Loucy (cell line): ENCODE measurements around the gene ZMYND8.
"Not testable (repeated sequence)": the region's sequence is repeated elsewhere in the genome, so short reads cannot be mapped to it uniquely, and the experiment has no call there.

Experiments
- H2AFZ ChIP-seq: fragments of 200-600 bp; sonication (generic); 2 replicates; pipeline ENCODE4 v1.6.0; 2016; ENCODE audit warnings: antibody characterized with exemption, mild to moderate bottlenecking, low read length, moderate library complexity
- H3F3A ChIP-seq: fragments of 200-600 bp; 2 replicates; pipeline ENCODE4 v1.6.0; 2016; ENCODE audit warnings: antibody characterized with exemption, low read depth, mild to moderate bottlenecking
- H3K27me3 ChIP-seq: fragments of 200-600 bp; sonication (generic); 2 replicates; pipeline ENCODE4 v1.6.1; 2014; ENCODE audit warnings: low read length, mild to moderate bottlenecking; ENCODE audit not compliant: insufficient read depth, poor library complexity, severe bottlenecking
- H3K36me3 ChIP-seq: fragments of 200-600 bp; sonication (generic); 2 replicates; pipeline ENCODE4 v1.6.1; 2016; ENCODE audit warnings: low read length; ENCODE audit not compliant: insufficient read depth
- H3K4me1 ChIP-seq: fragments of 200-600 bp; sonication (generic); 2 replicates; pipeline ENCODE4 v1.5.1; 2014; ENCODE audit warnings: low read length, mild to moderate bottlenecking; ENCODE audit not compliant: insufficient read depth, poor library complexity, severe bottlenecking
- H3K4me2 ChIP-seq: fragments of 200-600 bp; sonication (generic); 2 replicates; pipeline ENCODE4 v1.6.0; 2014; ENCODE audit warnings: antibody characterized with exemption, low read length, low read depth, mild to moderate bottlenecking; ENCODE audit not compliant: poor library complexity, severe bottlenecking
- H3K4me3 ChIP-seq: fragments of 200-600 bp; sonication (generic); 2 replicates; pipeline ENCODE4 v1.5.1; 2014; ENCODE audit warnings: low read length, mild to moderate bottlenecking, mixed read lengths; ENCODE audit not compliant: poor library complexity, severe bottlenecking
- H3K79me2 ChIP-seq: fragments of 200-600 bp; sonication (generic); 2 replicates; pipeline ENCODE4 v1.6.1; 2014; ENCODE audit warnings: low read length; ENCODE audit not compliant: insufficient read depth
- H3K9ac ChIP-seq: fragments of 200-600 bp; sonication (generic); 2 replicates; pipeline ENCODE4 v1.6.0; 2014; ENCODE audit warnings: mild to moderate bottlenecking, low read depth, low read length, moderate library complexity; ENCODE audit not compliant: poor library complexity, severe bottlenecking
- H3K9me2 ChIP-seq: fragments of 200-600 bp; sonication (generic); replicated peaks from 2 replicates; pipeline ENCODE4 v1.6.1; 2016; ENCODE audit warnings: low read depth, low read length, mixed read lengths
- H3K9me3 ChIP-seq: fragments of 200-600 bp; sonication (generic); 2 replicates; pipeline ENCODE4 v1.6.1; 2014; ENCODE audit warnings: mild to moderate bottlenecking, antibody characterized with exemption, low read length, low read depth; ENCODE audit not compliant: insufficient read depth
- H4K20me1 ChIP-seq: fragments of 200-600 bp; sonication (generic); 2 replicates; pipeline ENCODE4 v1.6.0; 2014; ENCODE audit warnings: antibody characterized with exemption, low read length, mild to moderate bottlenecking; ENCODE audit not compliant: insufficient read depth, poor library complexity, severe bottlenecking
- EZH2phosphoT487 ChIP-seq: fragments of 200-600 bp; IDR thresholded peaks from 2 replicates; pipeline ENCODE4 v1.6.1; 2018; ENCODE audit warnings: antibody characterized with exemption, mild to moderate bottlenecking, moderate library complexity, borderline replicate concordance
- TF ChIP-seq, protein P1 (sequence below): fragments of 200-600 bp; sonication (generic); conservative IDR thresholded peaks from 2 replicates; pipeline ENCODE4 v1.5.1; 2014; ENCODE audit warnings: mild to moderate bottlenecking, antibody characterized with exemption, low read length

ZMYND8 gene

DNA sequence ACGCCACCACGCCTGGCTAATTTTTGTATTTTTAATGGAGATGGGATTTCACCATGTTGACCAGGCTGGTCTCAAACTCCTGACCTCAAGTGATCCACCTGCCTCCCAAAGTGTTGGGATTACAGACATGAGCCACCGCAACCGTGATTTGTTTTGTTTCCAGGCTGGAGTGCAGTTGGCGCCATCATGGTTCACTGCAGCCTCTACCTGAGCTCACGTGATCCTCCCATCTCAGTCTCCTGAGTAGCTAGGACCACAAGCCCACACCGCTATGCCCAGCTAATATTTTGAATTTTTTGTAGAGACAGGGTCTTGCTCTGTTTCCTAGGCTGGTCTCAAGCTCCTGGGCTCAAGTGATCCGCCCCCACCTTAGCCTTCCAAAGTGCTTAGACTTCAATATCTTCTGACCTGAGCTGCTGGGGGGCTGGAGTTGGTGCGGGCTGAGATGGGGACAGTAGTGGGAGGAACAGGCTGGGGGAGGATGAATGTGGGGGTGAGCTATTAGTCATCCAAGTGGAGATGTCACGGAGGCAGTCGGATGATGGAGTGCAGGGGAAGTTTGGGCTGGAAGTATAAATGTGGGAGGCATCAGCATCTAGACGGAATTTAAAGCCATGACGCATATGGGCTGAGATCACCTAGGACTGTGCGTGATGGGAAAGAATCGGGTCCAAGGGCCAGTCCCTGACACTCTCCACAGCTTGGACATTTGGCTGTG, 23.1 kb upstream of the ZMYND8 start:
- no peaks in the 10 kb centered on the region for H3K4me1 ChIP-seq
- no peaks in the 10 kb centered on the region for H3F3A ChIP-seq
- no peaks in the 10 kb centered on the region for H3K27me3 ChIP-seq
- TF ChIP-seq EZH2phosphoT487, result no peak
- TF ChIP-seq, protein P1, sequence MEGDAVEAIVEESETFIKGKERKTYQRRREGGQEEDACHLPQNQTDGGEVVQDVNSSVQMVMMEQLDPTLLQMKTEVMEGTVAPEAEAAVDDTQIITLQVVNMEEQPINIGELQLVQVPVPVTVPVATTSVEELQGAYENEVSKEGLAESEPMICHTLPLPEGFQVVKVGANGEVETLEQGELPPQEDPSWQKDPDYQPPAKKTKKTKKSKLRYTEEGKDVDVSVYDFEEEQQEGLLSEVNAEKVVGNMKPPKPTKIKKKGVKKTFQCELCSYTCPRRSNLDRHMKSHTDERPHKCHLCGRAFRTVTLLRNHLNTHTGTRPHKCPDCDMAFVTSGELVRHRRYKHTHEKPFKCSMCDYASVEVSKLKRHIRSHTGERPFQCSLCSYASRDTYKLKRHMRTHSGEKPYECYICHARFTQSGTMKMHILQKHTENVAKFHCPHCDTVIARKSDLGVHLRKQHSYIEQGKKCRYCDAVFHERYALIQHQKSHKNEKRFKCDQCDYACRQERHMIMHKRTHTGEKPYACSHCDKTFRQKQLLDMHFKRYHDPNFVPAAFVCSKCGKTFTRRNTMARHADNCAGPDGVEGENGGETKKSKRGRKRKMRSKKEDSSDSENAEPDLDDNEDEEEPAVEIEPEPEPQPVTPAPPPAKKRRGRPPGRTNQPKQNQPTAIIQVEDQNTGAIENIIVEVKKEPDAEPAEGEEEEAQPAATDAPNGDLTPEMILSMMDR, result no peak
- no peak overlapping the region for H3K9ac ChIP-seq
- H4K20me1 ChIP-seq, result no peaks in the 10 kb centered on the region
- H3K79me2 ChIP-seq, result no peaks in the 10 kb centered on the region
- H3K4me2 ChIP-seq, result no peak overlapping the region
- no peaks in the 10 kb centered on the region for H3K9me2 ChIP-seq
- H3K4me3 ChIP-seq, result no peak overlapping the region
- no peak overlapping the region for H2AFZ ChIP-seq
- H3K9me3 ChIP-seq, result no peaks in the 10 kb centered on the region
- no peaks in the 10 kb centered on the region for H3K36me3 ChIP-seq

DNA sequence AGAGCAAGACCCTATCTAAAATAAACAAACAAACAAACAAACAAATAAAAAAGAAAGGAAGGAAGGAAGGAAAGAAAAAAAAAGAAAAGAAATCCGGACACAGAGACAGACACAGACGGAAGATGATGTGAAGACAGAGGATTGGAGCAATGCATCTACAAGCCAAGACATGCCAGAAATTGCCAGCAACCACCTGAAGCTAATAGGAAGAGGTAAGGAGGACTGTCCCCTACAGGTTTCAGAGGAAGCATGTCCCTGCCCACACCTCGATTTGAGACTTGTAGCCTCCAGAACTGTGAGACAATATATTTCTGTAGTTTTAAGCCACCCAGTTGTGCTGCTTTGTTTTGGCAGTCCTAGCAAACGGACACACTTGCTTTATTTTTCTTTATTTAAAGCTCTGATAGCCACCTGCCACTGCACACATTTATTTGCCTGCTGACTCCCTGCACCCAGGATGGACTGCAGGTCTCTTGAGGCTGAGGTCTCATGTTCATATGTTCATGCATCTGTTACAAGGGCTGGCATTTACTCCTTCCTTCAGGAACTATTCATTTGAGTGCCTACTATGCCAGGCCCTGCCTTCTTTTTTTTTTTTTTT, 20.7 kb upstream of the ZMYND8 start:
- H3K79me2 ChIP-seq, result no peaks in the 10 kb centered on the region
- no peaks in the 10 kb centered on the region for H4K20me1 ChIP-seq
- H3K9me3 ChIP-seq, result no peaks in the 10 kb centered on the region
- no peaks in the 10 kb centered on the region for H3K36me3 ChIP-seq
- no peak overlapping the region for H2AFZ ChIP-seq
- no peaks in the 10 kb centered on the region for H3K9me2 ChIP-seq
- TF ChIP-seq, protein P1, result no peak
- TF ChIP-seq EZH2phosphoT487, result no peak
- H3F3A ChIP-seq, result no peaks in the 10 kb centered on the region
- H3K9ac ChIP-seq, result no peak overlapping the region
- no peaks in the 10 kb centered on the region for H3K4me1 ChIP-seq
- no peaks in the 10 kb centered on the region for H3K27me3 ChIP-seq
- H3K4me2 ChIP-seq, result no peak overlapping the region
- H3K4me3 ChIP-seq, result no peak overlapping the region

DNA sequence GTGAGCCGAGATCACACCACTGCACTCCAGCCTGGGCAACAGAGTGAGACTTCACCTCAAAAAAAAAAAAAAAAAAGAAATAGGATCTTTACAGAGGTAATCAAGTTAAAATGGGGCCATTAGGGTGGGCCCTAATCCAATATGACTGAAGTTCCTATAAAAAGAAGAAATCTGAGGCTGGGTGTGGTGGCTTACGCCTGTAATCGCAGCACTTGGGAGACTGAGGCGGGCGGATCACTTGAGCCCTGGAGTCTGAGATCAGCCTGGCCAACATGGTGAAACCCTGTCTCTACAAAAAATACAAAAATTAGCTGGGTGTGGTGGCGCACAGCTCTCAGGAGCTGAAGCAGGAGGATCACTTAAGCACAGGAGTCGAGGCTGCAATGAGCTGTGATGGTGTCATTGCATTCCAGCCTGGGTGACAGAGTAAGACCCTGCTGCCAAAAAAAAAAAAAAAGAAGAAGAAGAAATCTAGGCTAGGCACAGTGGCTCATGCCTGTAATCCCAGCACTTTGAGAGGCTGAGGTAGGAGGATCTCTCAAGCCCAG, 19.7 kb upstream of the ZMYND8 start:
- H2AFZ ChIP-seq, H3K27me3 ChIP-seq: not testable (repeated sequence)

DNA sequence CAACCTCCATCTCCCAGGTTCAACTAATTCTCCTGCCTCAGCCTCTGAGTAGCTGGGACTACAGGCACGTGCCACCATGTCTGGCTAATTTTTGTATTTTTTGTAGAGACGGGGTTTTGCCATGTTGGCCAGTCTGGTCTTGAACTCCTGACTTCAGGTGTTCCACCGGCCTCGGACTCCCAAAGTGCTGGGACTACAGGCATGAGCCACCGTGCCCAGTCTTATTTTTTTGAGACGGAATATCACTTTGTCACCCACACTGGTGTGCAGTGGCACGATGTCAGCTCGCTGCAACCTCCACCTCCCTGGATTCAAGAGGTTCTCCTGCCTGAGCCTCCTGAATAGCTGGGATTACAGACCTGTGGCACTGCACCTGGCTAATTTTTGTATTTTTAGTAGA, 17.6 kb upstream of the ZMYND8 start:
- H2AFZ ChIP-seq, H3K36me3 ChIP-seq, H3K4me2 ChIP-seq, H3K79me2 ChIP-seq, H3K4me3 ChIP-seq, H3K9ac ChIP-seq, H4K20me1 ChIP-seq, H3K4me1 ChIP-seq, H3K9me2 ChIP-seq, H3K9me3 ChIP-seq, H3F3A ChIP-seq, H3K27me3 ChIP-seq: not testable (repeated sequence)

More for the DNA sequence above, 19.7 kb upstream of the ZMYND8 start:
- H3K36me3 ChIP-seq, H3K9me3 ChIP-seq, H3K9ac ChIP-seq, H3K9me2 ChIP-seq, H3K4me1 ChIP-seq, H3K4me3 ChIP-seq, H3K4me2 ChIP-seq, H4K20me1 ChIP-seq, H3F3A ChIP-seq, H3K79me2 ChIP-seq: not testable (repeated sequence)
